ENCODE measurements around the gene SMARCB1. TPM values are rescaled to one million over a fixed set of nuclear protein-coding genes. Genes with fewer than 3 reads are reported as not detected.

The SMARCB1 gene
- total RNA-seq, 4 donors from 2014 or later, result 31.5 to 53.4 (median 43.8) TPM

- Histone ChIP-seq H3K27me3 (no peaks in the 10 kb centered on the region), H3K9me3 (no peaks in the 10 kb centered on the region), H3K4me1 (peaks cover 0 to 32% (median 11%) of the 10 kb centered on the region in 4 donors), H3K4me3 (no peak overlapping the region), H3K27ac (no peak overlapping the region), H3K36me3 (peaks cover 0 to 5% (median 0%) of the 10 kb centered on the region in 3 donors)
- 91 to 94% methylated on average over 3 to 5 of the region's 5 CpGs for whole genome bisulfite sequencing, 2 donors
- no peak for TF ChIP-seq EP300 (IDR thresholded peaks at IDR 0.05)
- no peak for TF ChIP-seq CTCF (IDR thresholded peaks at IDR 0.05)
- no peak for TF ChIP-seq POLR2A (IDR thresholded peaks at IDR 0.05)
- DNase-seq (ENCODE audit: low spot score in 2 of 2), result no peak
Observed at GRCh38 chr22:23779731-23780130, 7.0 kb upstream of the SMARCB1 start.

- Histone ChIP-seq H3K4me1 (peaks cover 0 to 27% (median 11%) of the 10 kb centered on the region in 4 donors), H3K4me3 (no peak overlapping the region), H3K27me3 (no peaks in the 10 kb centered on the region), H3K27ac (peak overlapping the region in 1 of 4 donors; percentile 56), H3K36me3 (peaks cover 0 to 5% (median 0%) of the 10 kb centered on the region in 3 donors), H3K9me3 (no peaks in the 10 kb centered on the region)
- no peak for DNase-seq (ENCODE audit: low spot score in 2 of 2)
- TF ChIP-seq EP300 (IDR thresholded peaks at IDR 0.05) (no peak), POLR2A (IDR thresholded peaks at IDR 0.05) (no peak), CTCF (IDR thresholded peaks at IDR 0.05) (no peak)
- WGBS, 2 donors, result 88 to 93% methylated on average over 15 to 20 of the region's 20 CpGs
Observed at GRCh38 chr22:23780146-23780748, 6.5 kb upstream of the SMARCB1 start.

GRCh38 chr22:23781065-23781464, 5.7 kb upstream of the SMARCB1 start:
- Histone ChIP-seq H3K36me3 (peaks cover 0 to 5% (median 0%) of the 10 kb centered on the region in 3 donors), H3K27ac (peak overlapping the region in 2 of 4 donors; percentile 56 to 63), H3K4me1 (peaks cover 0 to 24% (median 12%) of the 10 kb centered on the region in 4 donors), H3K4me3 (no peak overlapping the region), H3K27me3 (no peaks in the 10 kb centered on the region), H3K9me3 (no peaks in the 10 kb centered on the region)
- DNase-seq (ENCODE audit: low spot score in 2 of 2), result no peak
- WGBS, 2 donors, result 23 to 42% methylated on average over 10 to 15 of the region's 15 CpGs
- TF ChIP-seq EP300 (IDR thresholded peaks at IDR 0.05) (no peak), POLR2A (IDR thresholded peaks at IDR 0.05) (no peak), CTCF (IDR thresholded peaks at IDR 0.05) (no peak)

- DNase-seq (ENCODE audit: low spot score in 2 of 2), result no peak
- Histone ChIP-seq H3K9me3 (no peaks in the 10 kb centered on the region), H3K4me1 (peaks cover 0 to 26% (median 14%) of the 10 kb centered on the region in 4 donors), H3K36me3 (peaks cover 0 to 5% (median 0%) of the 10 kb centered on the region in 3 donors), H3K27ac (peak overlapping the region in 2 of 4 donors; percentile 56 to 63), H3K27me3 (no peaks in the 10 kb centered on the region), H3K4me3 (no peak overlapping the region)
- TF ChIP-seq POLR2A (IDR thresholded peaks at IDR 0.05) (no peak), EP300 (IDR thresholded peaks at IDR 0.05) (no peak), CTCF (IDR thresholded peaks at IDR 0.05) (no peak)
- 61 to 64% methylated on average over 11 to 14 of the region's 14 CpGs for WGBS, 2 donors
Observed at GRCh38 chr22:23781511-23782183, 5.1 kb upstream of the SMARCB1 start.

- no peak for DNase-seq (ENCODE audit: low spot score in 2 of 2)
- WGBS, 2 donors, result 88 to 94% methylated on average over 12 to 13 of the region's 16 CpGs
- H3K4me3 ChIP-seq, result no peak overlapping the region
- H3K4me1 ChIP-seq, result peaks cover 0 to 27% (median 14%) of the 10 kb centered on the region in 4 donors
- peaks cover 0 to 5% (median 0%) of the 10 kb centered on the region in 3 donors for H3K36me3 ChIP-seq
- no peaks in the 10 kb centered on the region for H3K9me3 ChIP-seq
- H3K27ac ChIP-seq, result peak overlapping the region in 1 of 4 donors; percentile 56
- H3K27me3 ChIP-seq, result no peaks in the 10 kb centered on the region
- TF ChIP-seq EP300 (IDR thresholded peaks at IDR 0.05), result no peak
Observed at GRCh38 chr22:23782252-23782651, 4.5 kb upstream of the SMARCB1 start.

All from tibial nerve (tissue), 4 donors.